Hepatocyte (in vitro differentiated cells): ENCODE results near the gene LAG3. TPM values are rescaled to one million over a fixed set of nuclear protein-coding genes. Genes with fewer than 3 reads are reported as not detected.

Experiments used
- DNase-seq: peaks from one replicate; pipeline ENCODE4 v3.0.0-alpha.2; 2016; ENCODE audit warnings: low spot score
- H2AFZ ChIP-seq: fragments of 200-600 bp; sonication (generic); 2 replicates; pipeline ENCODE4 v1.6.0; 2016; ENCODE audit warnings: antibody characterized with exemption, mild to moderate bottlenecking
- H3K27ac ChIP-seq: fragments of 200-600 bp; sonication (generic); 2 replicates; pipeline ENCODE4 v1.5.1; 2016; ENCODE audit warnings: mild to moderate bottlenecking
- H3K27me3 ChIP-seq: fragments of 200-600 bp; sonication (generic); 2 replicates; pipeline ENCODE4 v1.6.1; 2016
- H3K36me3 ChIP-seq: fragments of 200-600 bp; sonication (generic); replicated peaks from 2 replicates; pipeline ENCODE4 v1.5.1; 2016; ENCODE audit warnings: low read depth; ENCODE audit not compliant: insufficient read depth
- H3K4me1 ChIP-seq: fragments of 200-600 bp; sonication (generic); 2 replicates; pipeline ENCODE4 v1.5.1; 2016; ENCODE audit warnings: mild to moderate bottlenecking, moderate library complexity; ENCODE audit not compliant: insufficient read depth
- H3K4me2 ChIP-seq: fragments of 200-600 bp; sonication (generic); 2 replicates; pipeline ENCODE4 v1.6.0; 2016
- H3K4me3 ChIP-seq: fragments of 200-600 bp; sonication (generic); 2 replicates; pipeline ENCODE4 v1.5.1; 2016; ENCODE audit warnings: mild to moderate bottlenecking
- H3K79me2 ChIP-seq: fragments of 200-600 bp; sonication (generic); 2 replicates; pipeline ENCODE4 v1.6.0; 2017; ENCODE audit warnings: mild to moderate bottlenecking
- H3K9me2 ChIP-seq: fragments of 200-600 bp; sonication (generic); replicated peaks from 2 replicates; pipeline ENCODE4 v1.6.0; 2017; ENCODE audit warnings: mild to moderate bottlenecking; ENCODE audit not compliant: insufficient read depth
- H3K9me3 ChIP-seq: fragments of 200-600 bp; sonication (generic); 2 replicates; pipeline ENCODE4 v1.5.1; 2016; ENCODE audit warnings: low read depth, mild to moderate bottlenecking
- H4K20me1 ChIP-seq: fragments of 200-600 bp; sonication (generic); 2 replicates; pipeline ENCODE4 v1.6.0; 2016; ENCODE audit warnings: mild to moderate bottlenecking; ENCODE audit not compliant: insufficient read depth, poor library complexity, severe bottlenecking
- CTCF ChIP-seq: fragments of 200-600 bp; sonication (generic); IDR thresholded peaks from 2 replicates; pipeline ENCODE4 v1.5.1; 2016; ENCODE audit warnings: antibody characterized with exemption, mild to moderate bottlenecking; ENCODE audit not compliant: poor library complexity
- EZH2 ChIP-seq: fragments of 200-600 bp; sonication (generic); IDR thresholded peaks from 2 replicates; pipeline ENCODE4 v1.6.1; 2016; ENCODE audit warnings: antibody characterized with exemption, mild to moderate bottlenecking, borderline replicate concordance
- EZH2phosphoT487 ChIP-seq: fragments of 200-600 bp; sonication (generic); IDR thresholded peaks from one replicate; pipeline ENCODE4 v1.6.1; 2018; ENCODE audit warnings: antibody characterized with exemption, mild to moderate bottlenecking, low read depth, moderate library complexity; ENCODE audit not compliant: unreplicated experiment, severe bottlenecking
- whole genome bisulfite sequencing: methylation state at CpG from one replicate; pipeline ENCODE4 v1.1.6; 2016; ENCODE audit warnings: low lambda C conversion rate; ENCODE audit errors: missing lambda C conversion rate; 5-methylcytosine and 5-hydroxymethylcytosine counted together
- polyA plus RNA-seq: library from polyadenylated mRNA; unstranded; fragments of >200 nt; fragmentation: Nextera tagmentation; extraction: Ambion mirVana; gene quantifications from 2 replicates; pipeline ENCODE4 v1.2.1, GENCODE V29; 2016
- total RNA-seq: library from RNA; depleted of rRNA; stranded (reverse); fragments of >200 nt; gene quantifications from 2 replicates; pipeline ENCODE4 v1.2.3, GENCODE V29; 2014

The LAG3 gene
- total and polyA plus RNA-seq, 2 experiments from 2014 or later, result 0.70 to 0.91 TPM

GRCh38 chr12:6724409-6724797 is 47.9 kb upstream of the LAG3 start:
- Histone ChIP-seq H3K4me1 (peaks cover 8% of the 10 kb centered on the region), H4K20me1 (no peaks in the 10 kb centered on the region), H3K9me2 (no peaks in the 10 kb centered on the region), H3K36me3 (no peaks in the 10 kb centered on the region), H3K4me2 (peak overlapping the region; percentile 89), H3K27me3 (no peaks in the 10 kb centered on the region), H3K4me3 (peak overlapping the region; percentile 1), H3K9me3 (no peaks in the 10 kb centered on the region), H2AFZ (peak overlapping the region; percentile 42), H3K27ac (peak overlapping the region; percentile 76), H3K79me2 (peaks cover 12% of the 10 kb centered on the region)
- 25% methylated on average over 9 of the region's 10 CpGs for WGBS
- TF ChIP-seq EZH2 (no peak), EZH2phosphoT487 (no peak), CTCF (no peak)
- peak; percentile 24 for DNase-seq

GRCh38 chr12:6725350-6725749 is 47.0 kb upstream of the LAG3 start:
- Histone ChIP-seq H3K4me2 (no peak overlapping the region), H3K4me3 (no peak overlapping the region), H3K27me3 (no peaks in the 10 kb centered on the region), H4K20me1 (no peaks in the 10 kb centered on the region), H3K9me3 (no peaks in the 10 kb centered on the region), H3K36me3 (no peaks in the 10 kb centered on the region), H3K79me2 (peaks cover 12% of the 10 kb centered on the region), H3K27ac (no peak overlapping the region), H3K4me1 (peaks cover 8% of the 10 kb centered on the region), H3K9me2 (no peaks in the 10 kb centered on the region), H2AFZ (no peak overlapping the region)
- 95% methylated on average over 7 of the region's 7 CpGs for WGBS
- DNase-seq, result no peak
- TF ChIP-seq EZH2, result no peak
- TF ChIP-seq EZH2phosphoT487, result no peak
- no peak for TF ChIP-seq CTCF

- no peak for DNase-seq
- no peak overlapping the region for H3K27ac ChIP-seq
- peaks cover 8% of the 10 kb centered on the region for H3K4me1 ChIP-seq
- no peak overlapping the region for H3K4me3 ChIP-seq
- no peaks in the 10 kb centered on the region for H3K36me3 ChIP-seq
- no peaks in the 10 kb centered on the region for H3K9me2 ChIP-seq
- H3K9me3 ChIP-seq, result no peaks in the 10 kb centered on the region
- H2AFZ ChIP-seq, result no peak overlapping the region
- no peak for TF ChIP-seq CTCF
- TF ChIP-seq EZH2phosphoT487, result no peak
- TF ChIP-seq EZH2, result no peak
- H3K27me3 ChIP-seq, result no peaks in the 10 kb centered on the region
- 99% methylated on average over 18 of the region's 18 CpGs for WGBS
- H3K4me2 ChIP-seq, result no peak overlapping the region
- no peaks in the 10 kb centered on the region for H4K20me1 ChIP-seq
- H3K79me2 ChIP-seq, result peaks cover 12% of the 10 kb centered on the region
Measured at GRCh38 chr12:6729186-6729585, 43.1 kb upstream of the LAG3 start.

GRCh38 chr12:6730169-6730568 is 42.2 kb upstream of the LAG3 start:
- no peaks in the 10 kb centered on the region for H3K4me1 ChIP-seq
- H3K36me3 ChIP-seq, result no peaks in the 10 kb centered on the region
- H3K4me2 ChIP-seq, result no peak overlapping the region
- no peak for DNase-seq
- TF ChIP-seq EZH2 (no peak), EZH2phosphoT487 (no peak), CTCF (no peak)
- 95% methylated on average over 8 of the region's 8 CpGs for WGBS
- no peaks in the 10 kb centered on the region for H3K9me3 ChIP-seq
- no peak overlapping the region for H3K4me3 ChIP-seq
- H3K27me3 ChIP-seq, result no peaks in the 10 kb centered on the region
- no peak overlapping the region for H3K27ac ChIP-seq
- peaks cover 6% of the 10 kb centered on the region for H3K79me2 ChIP-seq
- no peaks in the 10 kb centered on the region for H3K9me2 ChIP-seq
- H2AFZ ChIP-seq, result no peak overlapping the region
- H4K20me1 ChIP-seq, result no peaks in the 10 kb centered on the region
